Natural killer cell (primary cell): Measurements from ENCODE around the gene RPL41. TPM values are rescaled to one million over a fixed set of nuclear protein-coding genes. Genes with fewer than 3 reads are reported as not detected.

Experiments
- ATAC-seq, 3 donors: fragments of 150-1000 bp in 2 of 3; fragments of 200-7000 bp in 1 of 3; cut with Tn5 transposase; 1 replicate in 1 of 3; 2 replicates in 2 of 3; pipeline ENCODE4 v1.10.0; 2021; ENCODE audit warnings: mild to moderate bottlenecking in 2 of 3, moderate library complexity in 2 of 3
- DNase-seq, 2 donors: peaks; one replicate each; pipeline versions ENCODE4 v3.0.0 to v3.0.0-alpha.2; 2013 to 2021; ENCODE audit warnings: mixed read lengths in 1 of 2
- H3K27ac ChIP-seq: one replicate; pipeline ENCODE4 v1.5.1; 2013; ENCODE audit warnings: mild to moderate bottlenecking, low read length
- H3K27me3 ChIP-seq: one replicate; pipeline ENCODE4 v1.6.1; 2013; ENCODE audit warnings: low read length; ENCODE audit not compliant: control insufficient read depth, insufficient read depth
- H3K36me3 ChIP-seq: one replicate; pipeline ENCODE4 v1.6.1; 2013; ENCODE audit warnings: low read length; ENCODE audit not compliant: control insufficient read depth, insufficient read depth
- H3K4me1 ChIP-seq: one replicate; pipeline ENCODE4 v1.6.1; 2013; ENCODE audit warnings: low read length; ENCODE audit not compliant: control insufficient read depth, insufficient read depth
- H3K4me3 ChIP-seq: one replicate; pipeline ENCODE4 v1.5.1; 2013; ENCODE audit warnings: low read length
- H3K9me3 ChIP-seq: one replicate; pipeline ENCODE4 v1.6.1; 2013; ENCODE audit warnings: low read length; ENCODE audit not compliant: control insufficient read depth, insufficient read depth
- H3K27ac Mint-ChIP-seq, 2 donors: one replicate each; pipeline ENCODE4 v1.8.0; 2022; ENCODE audit warnings: mild to moderate bottlenecking in 2 of 2, mixed read lengths in 2 of 2, moderate library complexity in 1 of 2
- H3K27me3 Mint-ChIP-seq, 2 donors: one replicate each; pipeline ENCODE4 v1.8.0; 2022; ENCODE audit warnings: low read depth in 2 of 2, mixed read lengths in 2 of 2
- H3K36me3 Mint-ChIP-seq: one replicate; pipeline ENCODE4 v1.8.0; 2022; ENCODE audit warnings: mixed read lengths
- H3K4me1 Mint-ChIP-seq, 2 donors: one replicate each; pipeline ENCODE4 v1.8.0; 2022; ENCODE audit warnings: mixed read lengths in 2 of 2
- H3K4me3 Mint-ChIP-seq: one replicate; pipeline ENCODE4 v1.8.0; 2022; ENCODE audit warnings: mild to moderate bottlenecking, moderate library complexity, mixed read lengths
- H3K9me3 Mint-ChIP-seq, 2 donors: one replicate each; pipeline ENCODE4 v1.8.0; 2022; ENCODE audit warnings: mixed read lengths in 2 of 2
- WGBS: methylation state at CpG from one replicate; pipeline ENCODE4 v1.1.7; 2013; ENCODE audit warnings: missing lambda C conversion rate; ENCODE audit not compliant: insufficient coverage; 5-methylcytosine and 5-hydroxymethylcytosine counted together
- intact Hi-C: fragments of 100-400 bp; cut with micrococcal nuclease; formaldehyde crosslinking; loops from one replicate; pipeline ENCODE4 v1.14.2; 2022
- total RNA-seq, 4 donors: library from RNA; stranded (reverse); fragments of 120-200 nt in 1 of 4; gene quantifications; one replicate each; pipeline versions ENCODE4 v1.2.3 to v1.2.4, GENCODE V29; 2013 to 2022
- TF ChIP-seq, protein P1 (sequence below): fragments of 200-600 bp; IDR thresholded peaks from one replicate; pipeline ENCODE4 v1.8.0; 2022; ENCODE audit warnings: antibody characterized with exemption

The RPL41 gene
- total RNA-seq, 3 donors from 2014 or later (not counting 1 experiment from before 2014, with no cell fraction given), result 2,342 to 3,083 (median 3,009) TPM

DNA sequence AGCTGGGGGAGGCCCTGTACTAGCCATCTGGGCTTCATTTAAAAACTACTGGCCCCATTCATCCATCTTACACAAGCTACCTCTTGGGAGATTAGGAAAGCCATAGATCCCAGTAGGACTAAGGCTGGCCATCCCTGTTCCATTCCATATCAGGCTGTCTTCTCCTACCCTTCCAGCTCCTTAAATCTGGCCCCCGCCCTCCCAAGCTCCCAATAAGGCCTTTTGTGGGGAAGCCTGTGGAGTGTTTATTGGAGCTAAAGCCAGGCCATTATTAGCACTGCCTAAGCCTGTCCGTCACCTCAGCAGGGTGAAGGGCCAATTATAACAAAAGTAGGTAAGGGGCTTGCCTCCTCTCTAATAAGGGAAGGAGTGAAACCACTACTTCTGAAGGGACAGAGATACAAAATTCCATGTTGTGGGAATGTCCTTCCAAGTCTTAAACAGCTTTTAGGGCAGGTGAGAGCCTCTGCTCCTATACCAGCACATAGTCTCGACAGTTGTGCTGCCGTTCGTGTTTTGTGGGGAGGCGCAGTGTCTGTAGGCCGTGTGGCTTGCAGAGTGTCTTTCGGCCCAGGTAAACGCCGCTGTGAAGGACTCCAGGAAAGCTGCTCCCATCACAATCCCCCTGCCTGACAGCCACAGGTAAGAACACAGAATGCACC is 45.4 kb downstream of the RPL41 start:
- no peak overlapping the region for H3K4me3 ChIP-seq
- H3K4me3 Mint-ChIP-seq, result peak overlapping the region; percentile 68
- H3K27ac Mint-ChIP-seq, result peak overlapping the region; percentile 96 to 98
- ATAC-seq (no peak), DNase-seq (no peak)
- H3K27ac ChIP-seq, result no peak overlapping the region
- H3K27me3 ChIP-seq, result no peaks in the 10 kb centered on the region
- H3K9me3 Mint-ChIP-seq, result no peaks in the 10 kb centered on the region
- H3K36me3 ChIP-seq, result peaks cover 62% of the 10 kb centered on the region
- peaks cover 40% of the 10 kb centered on the region for H3K4me1 ChIP-seq
- TF ChIP-seq, protein P1, sequence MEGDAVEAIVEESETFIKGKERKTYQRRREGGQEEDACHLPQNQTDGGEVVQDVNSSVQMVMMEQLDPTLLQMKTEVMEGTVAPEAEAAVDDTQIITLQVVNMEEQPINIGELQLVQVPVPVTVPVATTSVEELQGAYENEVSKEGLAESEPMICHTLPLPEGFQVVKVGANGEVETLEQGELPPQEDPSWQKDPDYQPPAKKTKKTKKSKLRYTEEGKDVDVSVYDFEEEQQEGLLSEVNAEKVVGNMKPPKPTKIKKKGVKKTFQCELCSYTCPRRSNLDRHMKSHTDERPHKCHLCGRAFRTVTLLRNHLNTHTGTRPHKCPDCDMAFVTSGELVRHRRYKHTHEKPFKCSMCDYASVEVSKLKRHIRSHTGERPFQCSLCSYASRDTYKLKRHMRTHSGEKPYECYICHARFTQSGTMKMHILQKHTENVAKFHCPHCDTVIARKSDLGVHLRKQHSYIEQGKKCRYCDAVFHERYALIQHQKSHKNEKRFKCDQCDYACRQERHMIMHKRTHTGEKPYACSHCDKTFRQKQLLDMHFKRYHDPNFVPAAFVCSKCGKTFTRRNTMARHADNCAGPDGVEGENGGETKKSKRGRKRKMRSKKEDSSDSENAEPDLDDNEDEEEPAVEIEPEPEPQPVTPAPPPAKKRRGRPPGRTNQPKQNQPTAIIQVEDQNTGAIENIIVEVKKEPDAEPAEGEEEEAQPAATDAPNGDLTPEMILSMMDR, result no peak
- H3K36me3 Mint-ChIP-seq, result no peaks in the 10 kb centered on the region
- H3K27me3 Mint-ChIP-seq, result no peaks in the 10 kb centered on the region
- intact Hi-C loops, result no loop called here
- H3K9me3 ChIP-seq, result no peaks in the 10 kb centered on the region
- 93% methylated on average over 7 of the region's 10 CpGs for WGBS
- peaks cover 48 to 58% of the 10 kb centered on the region in 2 donors for H3K4me1 Mint-ChIP-seq

DNA sequence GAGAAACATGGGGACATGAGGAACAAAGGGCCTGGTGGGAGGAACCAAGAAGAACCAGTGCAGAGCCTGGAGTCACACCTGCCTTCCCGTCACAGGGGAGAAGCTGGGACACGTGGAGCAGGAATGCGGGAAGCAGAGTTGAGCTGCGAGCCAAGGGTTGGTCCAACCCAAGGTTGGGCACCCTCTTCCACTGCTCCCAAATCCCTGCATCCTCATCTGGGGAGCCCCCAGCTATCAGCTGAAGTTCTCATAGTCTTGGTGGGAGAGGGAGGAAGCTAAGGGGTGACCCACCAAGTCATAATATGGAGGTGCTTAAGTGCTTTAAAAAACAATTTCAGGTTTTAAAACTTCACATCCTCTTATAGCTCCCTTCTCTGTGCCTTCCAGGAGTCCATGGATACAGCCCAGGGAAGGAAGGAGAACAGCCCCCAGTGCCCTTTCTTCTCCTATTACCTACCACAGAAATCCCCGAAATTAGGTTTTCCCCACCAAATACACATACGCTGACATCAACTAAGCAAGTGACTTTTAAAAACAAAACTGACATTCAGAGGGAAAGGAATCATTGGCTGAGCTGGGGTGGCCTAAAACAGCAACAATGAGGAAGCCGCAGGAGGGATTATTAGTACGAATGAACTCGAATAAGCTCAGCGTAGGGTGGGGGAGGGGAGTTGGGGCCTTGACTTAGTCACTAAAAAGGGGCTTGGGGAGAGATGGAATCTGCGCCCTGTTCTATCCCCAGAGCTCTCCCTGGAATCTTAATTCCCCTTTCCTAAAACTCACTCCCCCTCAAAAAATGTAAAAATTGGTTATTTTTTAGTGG is 46.2 kb downstream of the RPL41 start:
- H3K36me3 Mint-ChIP-seq, result peaks cover under 1% of the 10 kb centered on the region
- H3K27ac ChIP-seq, result no peak overlapping the region
- no peaks in the 10 kb centered on the region for H3K9me3 ChIP-seq
- no peaks in the 10 kb centered on the region for H3K27me3 ChIP-seq
- no peak overlapping the region for H3K4me3 Mint-ChIP-seq
- H3K4me3 ChIP-seq, result no peak overlapping the region
- peaks cover 41 to 53% of the 10 kb centered on the region in 2 donors for H3K4me1 Mint-ChIP-seq
- no peaks in the 10 kb centered on the region for H3K27me3 Mint-ChIP-seq
- peak overlapping the region; percentile 96 to 98 for H3K27ac Mint-ChIP-seq
- H3K4me1 ChIP-seq, result peaks cover 32% of the 10 kb centered on the region
- no peaks in the 10 kb centered on the region for H3K9me3 Mint-ChIP-seq
- peaks cover 67% of the 10 kb centered on the region for H3K36me3 ChIP-seq
- TF ChIP-seq, protein P1, result no peak
- 88% methylated on average over 10 of the region's 11 CpGs for WGBS
- DNase-seq, result peak in 1 of 2 donors; percentile 18
- ATAC-seq, result no peak
- intact Hi-C loops, result no loop called here

DNA sequence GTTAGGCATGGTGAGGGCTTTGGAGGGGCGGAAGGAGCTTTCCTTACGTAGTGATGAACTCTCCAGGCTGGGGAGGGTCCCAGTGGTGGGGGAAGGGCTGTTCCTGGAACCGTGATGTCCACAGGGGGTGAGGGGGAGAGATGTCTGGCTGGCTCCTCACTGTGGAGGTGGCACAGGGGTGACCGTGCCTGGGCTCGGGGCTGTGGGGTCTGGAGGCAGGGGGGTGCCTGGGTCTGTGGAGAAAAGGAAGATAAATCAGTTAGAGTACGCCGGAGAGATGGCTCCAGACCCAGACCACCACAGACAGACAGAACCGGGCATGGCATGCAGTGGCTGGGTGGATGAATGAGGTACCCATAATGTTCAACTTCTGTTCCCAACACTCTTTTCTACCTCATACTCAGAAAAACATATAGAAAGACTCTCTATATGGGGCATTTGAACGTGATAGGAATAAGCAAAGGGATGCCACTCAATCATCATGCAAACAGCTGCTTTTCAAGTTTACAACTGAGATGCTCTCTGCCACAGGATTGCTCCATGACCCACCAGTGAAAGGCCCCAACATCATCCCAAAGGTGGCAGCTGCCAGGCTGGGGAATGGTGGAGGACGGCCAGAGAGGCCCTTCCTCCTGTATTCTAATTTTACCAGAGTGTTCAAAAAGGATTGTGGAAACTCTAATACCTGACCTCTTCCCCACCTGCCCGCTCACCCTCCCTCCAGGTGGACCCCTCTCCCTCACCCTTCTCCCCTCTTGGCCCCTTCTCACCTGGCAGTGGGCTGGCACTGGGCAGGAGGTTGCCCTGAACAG is 47.3 kb downstream of the RPL41 start:
- Histone ChIP-seq H3K36me3 (peaks cover 75% of the 10 kb centered on the region), H3K27me3 (no peaks in the 10 kb centered on the region), H3K4me1 (peaks cover 29% of the 10 kb centered on the region), H3K4me3 (no peak overlapping the region), H3K27ac (no peak overlapping the region), H3K9me3 (no peaks in the 10 kb centered on the region)
- Mint-ChIP-seq H3K27me3 (no peaks in the 10 kb centered on the region), H3K36me3 (peaks cover 6% of the 10 kb centered on the region), H3K4me3 (peak overlapping the region; percentile 25), H3K4me1 (peaks cover 33 to 44% of the 10 kb centered on the region in 2 donors), H3K9me3 (no peaks in the 10 kb centered on the region), H3K27ac (peak overlapping the region; percentile 80 to 96)
- 90% methylated on average over 8 of the region's 11 CpGs for WGBS
- DNase-seq (no peak), ATAC-seq (no peak)
- TF ChIP-seq, protein P1, result no peak
- intact Hi-C loops, result no loop called here
